Astrocyte (in vitro differentiated cells and primary cell): Measurements from ENCODE around the gene SLC16A10. TPM values are rescaled to one million over a fixed set of nuclear protein-coding genes. Genes with fewer than 3 reads are reported as not detected.

ENCODE experiments used
- DNase-seq: peaks from one replicate; pipeline ENCODE4 v3.0.0-alpha.2; 2010; ENCODE audit warnings: low read depth
- FAIRE-seq: peaks from 2 replicates; lab custom pipeline; 2011; peaks lifted over from hg19 to GRCh38; lab: Jason Lieb, UNC
- H2AFZ ChIP-seq: 2 replicates; pipeline ENCODE4 v1.6.0; 2012; ENCODE audit warnings: low read depth, low read length, inconsistent platforms
- H3K27ac ChIP-seq: 2 replicates; pipeline ENCODE4 v1.5.1; 2011; ENCODE audit warnings: low read depth, low read length, inconsistent platforms
- H3K27me3 ChIP-seq: 2 replicates; pipeline ENCODE4 v1.6.0; 2011; ENCODE audit warnings: low read length, inconsistent platforms; ENCODE audit not compliant: insufficient read depth
- H3K36me3 ChIP-seq: 2 replicates; pipeline ENCODE4 v1.5.1; 2011; ENCODE audit warnings: low read length, inconsistent platforms; ENCODE audit not compliant: insufficient read depth
- H3K4me1 ChIP-seq: 2 replicates; pipeline ENCODE4 v1.5.1; 2011; ENCODE audit warnings: low read length, inconsistent platforms; ENCODE audit not compliant: insufficient read depth
- H3K4me2 ChIP-seq: 2 replicates; pipeline ENCODE4 v1.6.0; 2012; ENCODE audit warnings: low read length, inconsistent platforms
- H3K4me3 ChIP-seq: 2 replicates; pipeline ENCODE4 v1.5.1; 2011; ENCODE audit warnings: low read depth, mild to moderate bottlenecking, low read length, inconsistent platforms; ENCODE audit not compliant: insufficient read depth
- H3K79me2 ChIP-seq: 2 replicates; pipeline ENCODE4 v1.6.0; 2012; ENCODE audit warnings: mild to moderate bottlenecking, low read length, inconsistent platforms; ENCODE audit not compliant: insufficient read depth
- H3K9ac ChIP-seq: 2 replicates; pipeline ENCODE4 v1.6.0; 2012; ENCODE audit warnings: mild to moderate bottlenecking, low read length, inconsistent platforms
- H3K9me3 ChIP-seq: 2 replicates; pipeline ENCODE4 v1.5.1; 2012; ENCODE audit warnings: low read depth, mild to moderate bottlenecking, low read length, inconsistent platforms; ENCODE audit not compliant: insufficient read depth
- H4K20me1 ChIP-seq: 2 replicates; pipeline ENCODE4 v1.6.0; 2012; ENCODE audit warnings: low read length, inconsistent platforms; ENCODE audit not compliant: insufficient read depth
- H3K27ac Mint-ChIP-seq: one replicate; pipeline ENCODE4 v1.8.0; 2021; ENCODE audit warnings: mild to moderate bottlenecking, mixed read lengths; ENCODE audit not compliant: unreplicated experiment
- H3K27me3 Mint-ChIP-seq: one replicate; pipeline ENCODE4 v1.8.0; 2021; ENCODE audit warnings: low read depth, mixed read lengths; ENCODE audit not compliant: unreplicated experiment
- H3K36me3 Mint-ChIP-seq: one replicate; pipeline ENCODE4 v1.8.0; 2021; ENCODE audit warnings: low read depth, mixed read lengths; ENCODE audit not compliant: unreplicated experiment
- H3K4me1 Mint-ChIP-seq: one replicate; pipeline ENCODE4 v1.8.0; 2021; ENCODE audit warnings: low read depth, mixed read lengths; ENCODE audit not compliant: unreplicated experiment
- H3K4me3 Mint-ChIP-seq: one replicate; pipeline ENCODE4 v1.8.0; 2021; ENCODE audit warnings: mild to moderate bottlenecking, moderate library complexity, mixed read lengths; ENCODE audit not compliant: unreplicated experiment
- H3K9me3 Mint-ChIP-seq: one replicate; pipeline ENCODE4 v1.8.0; 2021; ENCODE audit warnings: mild to moderate bottlenecking, mixed read lengths; ENCODE audit not compliant: unreplicated experiment
- CTCF ChIP-seq: IDR thresholded peaks from 2 replicates; pipeline ENCODE4 v1.5.1; 2011; ENCODE audit warnings: low read depth, mild to moderate bottlenecking, inconsistent platforms, low read length, moderate library complexity; ENCODE audit not compliant: insufficient read depth
- EZH2 ChIP-seq: IDR thresholded peaks from 2 replicates; pipeline ENCODE4 v1.6.1; 2012; ENCODE audit warnings: mild to moderate bottlenecking, low read length, inconsistent platforms; ENCODE audit not compliant: insufficient read depth
- total RNA-seq: library from RNA; stranded (reverse); gene quantifications from 2 replicates; pipeline ENCODE4 v1.2.1, GENCODE V29; 2021

The SLC16A10 gene
- total RNA-seq, 1 donor from 2014 or later: 0.18 TPM

DNA sequence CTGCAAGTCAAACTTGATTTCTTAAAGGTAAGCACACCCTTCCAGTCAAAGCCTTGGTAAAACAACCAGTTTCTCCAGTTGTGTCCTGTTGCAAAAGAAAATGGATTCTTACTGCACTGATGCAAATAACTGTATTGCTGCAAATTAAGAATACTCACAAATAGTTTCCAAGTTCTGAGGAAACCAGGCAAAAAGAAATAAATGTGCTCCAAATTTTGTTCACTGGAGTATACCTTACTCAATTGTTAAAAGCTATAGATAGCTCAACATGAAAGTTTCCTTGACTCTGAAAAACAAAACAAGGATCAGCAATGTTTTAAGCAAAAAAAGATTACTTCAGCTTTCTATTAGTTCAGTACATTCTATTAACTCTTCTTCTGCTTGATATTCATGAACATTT, 75.2 kb downstream of the SLC16A10 start:
- no peak overlapping the region for H3K4me3 Mint-ChIP-seq

DNA sequence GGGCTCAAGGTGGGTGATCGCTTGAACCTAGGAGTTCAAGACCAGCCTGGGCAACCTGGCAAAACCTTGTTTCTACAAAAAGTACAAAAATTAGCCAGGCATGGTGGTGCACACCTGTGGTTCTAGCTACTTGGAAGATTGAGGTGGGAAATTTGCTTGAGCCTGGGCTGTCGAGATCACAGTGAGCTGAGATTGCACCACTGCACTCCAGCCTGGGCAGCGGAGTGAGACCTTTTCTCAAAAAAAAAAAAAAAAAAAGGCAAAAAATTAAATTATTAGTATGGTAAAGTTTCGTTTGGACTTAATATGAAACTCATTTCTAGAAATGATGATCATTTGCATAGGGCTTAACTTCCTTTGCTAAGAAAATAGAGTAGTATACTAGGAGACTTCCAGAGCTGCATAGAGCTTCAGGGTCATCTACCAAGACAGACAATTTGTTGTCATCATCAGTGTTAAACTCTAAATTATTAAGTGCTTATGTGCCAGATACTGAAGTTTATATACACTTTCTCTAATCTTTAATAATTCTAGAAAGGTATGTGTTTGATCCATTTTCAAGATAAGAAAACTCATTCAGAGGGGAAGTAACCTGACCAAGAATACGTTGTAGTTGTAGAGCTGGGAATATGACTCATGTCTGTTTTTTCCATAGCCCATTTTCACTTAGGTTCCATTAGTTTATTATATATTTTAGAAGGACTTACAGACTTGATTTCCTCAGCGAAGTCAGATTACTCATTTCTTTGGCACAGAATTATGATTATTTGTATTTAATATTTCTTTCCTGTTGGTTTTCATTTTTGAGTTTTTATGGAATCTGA, 84.5 kb downstream of the SLC16A10 start:
- Mint-ChIP-seq H3K4me1 (peaks cover 2% of the 10 kb centered on the region), H3K36me3 (no peaks in the 10 kb centered on the region), H3K27me3 (no peaks in the 10 kb centered on the region), H3K9me3 (no peaks in the 10 kb centered on the region), H3K4me3 (no peak overlapping the region), H3K27ac (no peak overlapping the region)
- H3K9me3 ChIP-seq: no peaks in the 10 kb centered on the region
- H3K27me3 ChIP-seq: peaks cover 4% of the 10 kb centered on the region
- no peaks in the 10 kb centered on the region for H3K36me3 ChIP-seq
- H3K27ac ChIP-seq: no peak overlapping the region
- no peaks in the 10 kb centered on the region for H3K79me2 ChIP-seq
- H2AFZ ChIP-seq: no peak overlapping the region
- no peak for FAIRE-seq
- TF ChIP-seq CTCF: no peak
- no peak for TF ChIP-seq EZH2
- H3K4me3 ChIP-seq: no peak overlapping the region
- no peak for DNase-seq
- H3K9ac ChIP-seq: no peak overlapping the region
- no peaks in the 10 kb centered on the region for H4K20me1 ChIP-seq
- H3K4me2 ChIP-seq: no peak overlapping the region
- no peaks in the 10 kb centered on the region for H3K4me1 ChIP-seq

More for the DNA sequence above, 75.2 kb downstream of the SLC16A10 start:
- no peaks in the 10 kb centered on the region for H3K4me1 ChIP-seq
- H3K4me2 ChIP-seq: no peak overlapping the region
- DNase-seq (no peak), FAIRE-seq (no peak)
- H3K9ac ChIP-seq: no peak overlapping the region
- Mint-ChIP-seq H3K27me3 (no peaks in the 10 kb centered on the region), H3K36me3 (no peaks in the 10 kb centered on the region), H3K27ac (no peak overlapping the region), H3K4me1 (no peaks in the 10 kb centered on the region), H3K9me3 (peaks cover 8% of the 10 kb centered on the region)
- peaks cover 3% of the 10 kb centered on the region for H3K27me3 ChIP-seq
- H2AFZ ChIP-seq: no peak overlapping the region
- H3K27ac ChIP-seq: no peak overlapping the region
- H3K36me3 ChIP-seq: no peaks in the 10 kb centered on the region
- H3K9me3 ChIP-seq: no peaks in the 10 kb centered on the region
- TF ChIP-seq CTCF: no peak
- no peaks in the 10 kb centered on the region for H3K79me2 ChIP-seq
- no peaks in the 10 kb centered on the region for H4K20me1 ChIP-seq
- H3K4me3 ChIP-seq: no peak overlapping the region

GRCh38 chr6:111172563-111172962, 85.3 kb downstream of the SLC16A10 start:
- Histone ChIP-seq H3K36me3 (no peaks in the 10 kb centered on the region), H3K9me3 (no peaks in the 10 kb centered on the region), H2AFZ (no peak overlapping the region), H4K20me1 (no peaks in the 10 kb centered on the region), H3K4me2 (no peak overlapping the region), H3K4me1 (no peaks in the 10 kb centered on the region), H3K79me2 (no peaks in the 10 kb centered on the region), H3K4me3 (no peak overlapping the region), H3K27ac (no peak overlapping the region), H3K27me3 (peaks cover 2% of the 10 kb centered on the region), H3K9ac (no peak overlapping the region)
- peaks cover 2% of the 10 kb centered on the region for H3K4me1 Mint-ChIP-seq
- FAIRE-seq: no peak
- H3K36me3 Mint-ChIP-seq: no peaks in the 10 kb centered on the region
- TF ChIP-seq CTCF (no peak), EZH2 (no peak)
- no peak overlapping the region for H3K27ac Mint-ChIP-seq
- H3K27me3 Mint-ChIP-seq: no peaks in the 10 kb centered on the region
- H3K9me3 Mint-ChIP-seq: no peaks in the 10 kb centered on the region
- H3K4me3 Mint-ChIP-seq: no peak overlapping the region
- DNase-seq: no peak
